H7 (cell line): ENCODE results near the gene UBE2G1. TPM values are rescaled to one million over a fixed set of nuclear protein-coding genes. Genes with fewer than 3 reads are reported as not detected.

Source experiments
- DNase-seq: peaks from one replicate; pipeline ENCODE4 v3.0.0; 2012
- H3K27me3 ChIP-seq: 2 replicates; pipeline ENCODE4 v1.6.0; 2011; ENCODE audit warnings: mild to moderate bottlenecking, low read length; ENCODE audit not compliant: control insufficient read depth, insufficient read depth
- H3K36me3 ChIP-seq: replicated peaks from 2 replicates; pipeline ENCODE4 v1.5.1; 2011; ENCODE audit warnings: low read length; ENCODE audit not compliant: control insufficient read depth, insufficient read depth
- H3K4me3 ChIP-seq: 2 replicates; pipeline ENCODE4 v1.5.1; 2011; ENCODE audit warnings: low read depth, mild to moderate bottlenecking, control low read depth, low read length, moderate library complexity; ENCODE audit not compliant: insufficient read depth
- total RNA-seq: library from RNA; depleted of rRNA; stranded (reverse); fragments of >200 nt; shearing (Covaris generic); gene quantifications from 2 replicates; pipeline ENCODE4 v1.2.3, GENCODE V29; 2014

UBE2G1 gene
- total RNA-seq, 1 experiment from 2014 or later = 99.9 TPM

DNA sequence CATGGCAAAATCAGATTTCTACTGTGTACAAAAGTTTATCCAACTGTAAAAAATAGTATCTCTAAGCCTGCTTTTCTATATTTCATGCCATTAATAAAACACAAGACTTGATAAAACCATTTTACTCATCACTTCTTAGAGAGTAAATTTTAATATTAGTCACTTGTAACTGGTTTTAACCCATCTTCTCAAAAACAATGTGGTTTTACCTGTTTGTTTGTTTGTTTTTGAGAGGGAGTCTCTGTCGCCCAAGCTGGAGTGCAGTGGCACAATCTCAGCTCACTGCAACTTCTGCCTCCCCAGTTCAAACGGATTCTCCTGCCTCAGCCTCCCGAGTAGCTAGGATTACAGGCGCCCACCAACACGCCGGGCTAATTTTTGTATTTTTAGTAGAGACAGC lies 32.1 kb downstream of the UBE2G1 start:
- Histone ChIP-seq H3K27me3 (no peaks in the 10 kb centered on the region), H3K4me3 (no peak overlapping the region), H3K36me3 (no peaks in the 10 kb centered on the region)
- no peak for DNase-seq

DNA sequence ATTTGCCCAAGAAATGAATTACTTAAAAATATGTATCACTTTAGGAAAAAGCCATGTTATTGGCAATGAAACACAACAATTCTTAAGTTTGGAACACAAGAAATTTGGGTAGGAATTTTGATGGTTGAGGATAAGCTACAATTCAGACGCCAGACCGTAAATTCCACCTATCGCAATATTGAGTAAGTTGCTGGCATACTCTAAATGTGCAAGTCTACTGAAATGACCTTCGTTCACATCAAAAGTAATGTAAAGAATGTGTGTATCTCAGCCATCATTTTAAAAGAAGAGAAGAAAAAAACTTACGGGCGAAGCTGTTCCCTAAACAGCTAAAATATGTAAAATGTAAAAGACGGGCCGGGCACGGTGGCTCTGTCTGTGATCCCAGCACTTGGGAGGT lies 33.4 kb downstream of the UBE2G1 start:
- Histone ChIP-seq H3K4me3 (no peak overlapping the region), H3K27me3 (no peaks in the 10 kb centered on the region), H3K36me3 (no peaks in the 10 kb centered on the region)
- no peak for DNase-seq

DNA sequence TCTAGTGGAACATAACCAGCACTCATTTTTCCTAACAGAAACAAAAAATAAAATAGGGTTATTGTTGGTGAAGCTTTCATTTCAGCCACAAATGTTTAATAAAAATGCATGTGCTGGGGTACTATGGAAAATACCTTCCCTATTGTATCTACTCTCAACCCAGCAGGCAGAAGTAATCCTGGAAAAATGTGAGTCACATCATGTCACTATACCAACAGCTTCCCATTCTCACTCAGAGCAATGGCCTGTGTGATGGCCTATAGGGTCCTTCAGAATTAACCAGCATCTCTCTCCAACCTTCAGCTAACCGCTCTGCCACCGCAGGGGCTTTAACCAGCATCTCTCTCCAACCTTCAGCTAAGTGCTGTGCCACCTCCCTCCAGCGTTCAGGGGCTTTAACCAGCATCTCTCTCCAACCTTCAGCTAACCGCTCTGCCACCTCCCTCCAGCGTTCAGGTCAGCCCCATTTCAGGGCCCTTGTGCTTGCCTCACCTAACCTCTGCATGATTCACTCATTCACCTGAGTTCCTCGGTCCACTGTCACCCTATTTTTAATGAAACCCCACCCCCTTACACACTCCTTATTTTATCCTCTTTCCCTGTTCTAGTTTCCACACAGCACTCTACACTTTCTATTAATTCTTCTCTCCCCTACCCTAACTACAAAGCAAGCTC lies 34.0 kb downstream of the UBE2G1 start:
- Histone ChIP-seq H3K4me3 (no peak overlapping the region), H3K36me3 (no peaks in the 10 kb centered on the region; the same call in 1 of the 2 replicates)
- DNase-seq = no peak

DNA sequence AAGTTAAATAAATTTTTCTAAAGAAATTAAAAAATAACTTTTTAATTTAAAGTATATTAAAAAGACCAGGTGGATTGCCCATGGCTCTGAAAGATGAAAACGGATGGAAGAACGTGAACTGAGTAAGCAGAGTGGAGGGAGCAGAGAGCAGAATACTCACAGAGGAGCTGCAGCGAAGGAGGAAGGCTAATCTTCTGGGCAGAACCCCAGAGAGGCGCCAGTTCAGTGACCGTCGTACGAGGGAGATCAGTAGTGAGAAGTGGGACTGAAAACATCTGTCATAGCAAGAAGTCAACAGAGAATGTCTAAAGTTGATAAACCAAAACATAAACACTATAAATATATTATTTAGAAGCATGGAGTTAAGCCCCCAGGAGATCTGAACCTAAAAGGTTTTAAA lies 34.9 kb downstream of the UBE2G1 start:
- H3K27me3 ChIP-seq = no peaks in the 10 kb centered on the region
- H3K4me3 ChIP-seq = no peak overlapping the region
- DNase-seq = no peak
- no peaks in the 10 kb centered on the region; the same call in 1 of the 2 replicates for H3K36me3 ChIP-seq

More for the DNA sequence above, 34.0 kb downstream of the UBE2G1 start:
- H3K27me3 ChIP-seq = no peaks in the 10 kb centered on the region

DNA sequence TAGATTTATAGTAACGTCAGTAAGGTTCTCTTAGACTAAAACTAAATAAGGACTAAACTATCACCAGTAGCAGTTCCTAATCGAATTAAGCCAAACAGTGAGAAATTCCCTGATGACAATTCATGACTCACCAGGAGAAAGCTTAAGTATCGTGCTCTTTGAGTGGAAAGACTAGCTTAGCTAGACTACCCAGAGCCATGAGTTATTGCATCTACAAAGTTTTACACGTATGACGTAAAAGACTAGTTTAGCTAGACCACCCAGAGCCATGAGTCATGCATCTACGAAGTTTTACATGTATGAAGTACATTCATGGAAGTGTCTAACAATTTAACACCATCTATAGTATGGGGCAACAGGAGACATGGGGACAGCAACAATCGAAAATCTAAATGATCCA lies 36.6 kb downstream of the UBE2G1 start:
- no peak overlapping the region for H3K4me3 ChIP-seq
- H3K27me3 ChIP-seq = no peaks in the 10 kb centered on the region
- H3K36me3 ChIP-seq = no peaks in the 10 kb centered on the region; the same call in 1 of the 2 replicates
- no peak for DNase-seq

DNA sequence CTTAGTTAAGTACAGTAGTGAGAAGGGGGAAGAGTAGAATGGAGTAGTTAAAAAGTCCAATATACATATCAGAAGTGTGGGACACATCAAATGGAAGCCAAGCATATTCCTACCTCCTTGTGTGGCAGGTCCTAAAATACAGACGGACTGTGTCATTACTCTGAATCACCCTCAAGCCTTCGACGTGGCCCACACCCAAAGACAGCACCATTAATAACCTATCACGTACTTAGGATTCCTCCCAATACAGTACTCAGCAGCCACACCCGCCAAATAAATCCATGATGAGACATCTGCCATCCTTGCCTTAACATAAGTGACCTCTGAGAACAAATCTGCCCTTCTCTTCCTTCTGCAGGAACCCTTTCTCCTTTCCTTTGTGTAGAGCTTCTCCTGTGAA lies 38.9 kb downstream of the UBE2G1 start:
- no peaks in the 10 kb centered on the region; the same call in 1 of the 2 replicates for H3K36me3 ChIP-seq
- H3K4me3 ChIP-seq = no peak overlapping the region
- no peak for DNase-seq
- H3K27me3 ChIP-seq = no peaks in the 10 kb centered on the region

DNA sequence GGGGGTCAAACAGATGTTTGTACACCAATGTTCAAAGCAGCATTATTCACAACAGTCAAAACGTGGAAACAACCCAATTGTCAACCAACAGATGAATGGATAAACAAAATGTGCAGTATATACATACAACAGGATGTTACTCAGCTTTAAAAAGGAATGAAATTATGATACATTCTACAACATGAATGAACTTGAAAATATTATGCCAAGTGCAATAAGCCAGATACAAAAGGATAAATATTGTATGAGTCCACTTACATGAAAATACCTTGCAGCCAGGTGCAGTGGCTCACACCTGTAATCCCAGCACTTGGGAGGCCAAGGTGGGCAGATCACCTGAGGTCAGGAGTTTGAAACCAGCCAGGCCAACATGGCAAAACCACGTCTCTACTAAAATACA lies 39.9 kb downstream of the UBE2G1 start:
- no peak for DNase-seq
- no peak overlapping the region for H3K4me3 ChIP-seq
- H3K27me3 ChIP-seq = no peaks in the 10 kb centered on the region
- H3K36me3 ChIP-seq = no peaks in the 10 kb centered on the region; the same call in 1 of the 2 replicates

DNA sequence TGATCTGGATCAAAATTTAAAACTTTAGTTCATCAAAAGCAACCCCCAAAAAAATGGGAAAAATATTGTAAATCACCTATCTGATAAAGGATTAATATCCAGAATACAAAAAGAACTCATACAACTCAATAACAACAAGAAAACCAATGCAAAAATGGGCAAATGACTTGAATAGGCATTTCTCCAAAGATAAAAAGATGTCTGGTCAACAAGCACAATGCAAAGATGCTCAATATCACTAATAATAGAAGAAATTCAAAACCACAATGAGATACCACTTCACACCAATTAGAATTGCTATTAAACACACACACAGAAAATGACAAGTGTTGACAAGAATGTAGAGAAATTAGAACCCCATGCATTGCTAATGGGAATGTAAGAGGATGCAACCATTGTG lies 40.4 kb downstream of the UBE2G1 start:
- H3K27me3 ChIP-seq = no peaks in the 10 kb centered on the region
- H3K36me3 ChIP-seq = no peaks in the 10 kb centered on the region; the same call in 1 of the 2 replicates
- no peak overlapping the region for H3K4me3 ChIP-seq
- no peak for DNase-seq

DNA sequence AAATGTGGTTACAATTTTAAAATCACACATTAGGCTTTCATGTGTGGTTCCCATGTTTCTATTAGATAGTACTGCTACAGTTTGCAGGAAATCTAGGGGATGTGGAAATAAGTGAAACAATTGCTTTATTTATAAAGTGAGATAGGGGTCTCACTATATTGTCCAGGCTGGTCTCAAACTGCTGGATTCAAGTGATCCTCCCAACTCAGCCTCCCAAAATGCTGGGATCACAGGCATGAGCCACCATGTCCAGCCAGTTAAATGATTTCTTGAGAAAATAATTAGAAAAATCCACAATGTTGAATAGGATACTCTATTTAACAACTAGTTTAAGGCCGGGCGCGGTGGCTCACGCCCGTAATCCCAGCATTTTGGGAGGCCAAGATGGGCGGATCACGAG lies 42.0 kb downstream of the UBE2G1 start:
- DNase-seq = no peak
- no peak overlapping the region for H3K4me3 ChIP-seq

DNA sequence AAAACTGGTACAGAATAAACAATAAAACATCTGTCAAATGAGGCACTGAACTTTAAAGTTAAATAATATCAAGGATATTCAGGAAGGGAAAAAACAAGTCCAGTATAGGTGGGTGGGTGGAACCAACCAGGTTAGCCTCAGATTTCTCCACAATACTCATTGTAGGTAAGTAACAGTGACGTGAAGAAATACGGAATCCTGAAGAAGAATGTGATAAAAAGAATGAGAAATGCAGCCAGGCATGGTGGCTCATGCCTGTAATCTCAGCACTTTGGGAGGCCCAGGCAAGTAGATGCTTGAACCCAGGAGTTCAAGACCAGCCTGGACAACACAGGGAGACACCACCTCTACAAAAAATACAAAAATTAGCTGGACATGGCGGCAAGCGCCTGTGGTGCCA lies 47.3 kb downstream of the UBE2G1 start:
- no peaks in the 10 kb centered on the region for H3K27me3 ChIP-seq
- H3K36me3 ChIP-seq = no peaks in the 10 kb centered on the region
- no peak overlapping the region for H3K4me3 ChIP-seq
- DNase-seq = no peak

More for the DNA sequence above, 42.0 kb downstream of the UBE2G1 start:
- no peaks in the 10 kb centered on the region for H3K27me3 ChIP-seq
- no peaks in the 10 kb centered on the region; the same call in 1 of the 2 replicates for H3K36me3 ChIP-seq

DNA sequence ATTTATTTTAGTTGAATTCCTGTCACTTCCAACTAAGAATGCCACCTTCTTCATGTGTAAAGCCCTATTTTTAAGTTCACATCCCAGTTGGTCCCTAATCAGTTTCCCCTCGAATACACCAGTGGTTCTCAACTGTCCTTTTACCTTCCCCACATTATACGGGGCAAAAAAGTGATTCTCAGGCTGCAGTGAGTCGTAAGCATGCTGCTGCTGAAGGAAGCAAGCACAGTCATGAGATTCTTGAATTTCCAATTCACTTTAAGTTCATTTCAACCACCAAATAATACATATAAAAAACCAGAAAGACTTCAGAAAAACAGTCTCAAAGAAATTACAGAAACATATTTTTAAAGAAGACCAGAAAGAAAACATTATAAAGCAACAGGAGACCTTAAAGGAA lies 47.9 kb downstream of the UBE2G1 start:
- Histone ChIP-seq H3K27me3 (no peaks in the 10 kb centered on the region), H3K36me3 (no peaks in the 10 kb centered on the region), H3K4me3 (no peak overlapping the region)
- DNase-seq = no peak

DNA sequence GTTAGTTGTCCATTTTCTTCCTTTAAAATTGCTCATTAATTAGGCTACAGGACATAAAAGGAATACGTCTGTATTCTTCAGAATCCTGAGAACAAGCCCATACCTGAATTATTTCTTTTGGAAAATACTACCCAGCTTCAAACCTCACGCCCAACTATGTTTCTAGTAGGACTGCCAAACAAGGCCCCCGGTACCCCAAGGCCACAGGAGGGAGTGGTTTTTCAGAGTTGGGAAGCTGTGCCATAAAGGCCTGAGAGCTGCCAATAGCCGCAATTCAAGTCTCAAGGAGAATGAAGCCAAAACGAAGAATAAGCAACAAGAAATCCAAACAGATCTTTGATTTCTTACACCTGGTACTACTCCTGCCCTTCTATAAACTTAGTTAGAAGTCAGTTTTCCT lies 48.3 kb downstream of the UBE2G1 start:
- H3K27me3 ChIP-seq = no peaks in the 10 kb centered on the region
- DNase-seq = peak; percentile 42
- no peak overlapping the region for H3K4me3 ChIP-seq
- H3K36me3 ChIP-seq = no peaks in the 10 kb centered on the region

DNA sequence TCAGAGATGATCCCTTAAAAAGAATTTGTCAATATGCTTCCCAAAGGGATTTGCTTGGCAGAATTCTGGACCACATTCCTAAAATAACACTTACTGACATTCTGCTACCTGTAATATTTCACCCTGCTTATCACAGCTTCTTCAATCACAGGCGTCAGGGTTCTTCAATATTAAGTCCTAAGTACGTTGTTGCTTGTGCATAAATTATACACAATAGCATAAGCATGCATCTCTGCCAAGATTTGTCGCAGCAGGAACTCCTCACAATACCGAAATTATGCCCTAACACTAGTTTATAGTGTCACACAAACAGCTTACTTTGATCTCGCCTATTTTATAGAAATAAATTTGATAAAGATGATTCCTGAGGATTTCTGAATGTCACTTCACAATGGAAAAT lies 48.9 kb downstream of the UBE2G1 start:
- Histone ChIP-seq H3K4me3 (no peak overlapping the region), H3K27me3 (no peaks in the 10 kb centered on the region), H3K36me3 (no peaks in the 10 kb centered on the region)
- DNase-seq = no peak

DNA sequence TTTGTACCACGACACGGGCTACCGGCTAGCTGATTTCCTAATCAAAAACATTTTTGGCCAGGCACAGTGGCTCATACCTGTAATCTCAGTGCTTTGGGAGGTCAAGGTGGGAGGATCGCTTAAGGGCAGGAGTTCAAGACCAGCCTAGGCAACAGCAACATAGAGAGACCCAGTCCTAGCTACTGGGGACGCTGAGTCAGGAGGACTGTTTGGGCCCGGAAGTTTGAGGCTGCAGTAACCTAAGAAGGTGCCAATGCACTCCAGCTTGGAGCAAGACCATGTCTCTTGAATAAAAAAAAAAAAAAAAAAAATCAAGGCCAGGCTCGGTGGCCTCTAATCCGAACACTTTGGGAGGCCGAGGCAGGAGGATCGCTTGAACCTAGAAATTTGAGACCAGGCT lies 49.8 kb downstream of the UBE2G1 start:
- Histone ChIP-seq H3K4me3 (no peak overlapping the region), H3K27me3 (no peaks in the 10 kb centered on the region), H3K36me3 (no peaks in the 10 kb centered on the region)
- no peak for DNase-seq

DNA sequence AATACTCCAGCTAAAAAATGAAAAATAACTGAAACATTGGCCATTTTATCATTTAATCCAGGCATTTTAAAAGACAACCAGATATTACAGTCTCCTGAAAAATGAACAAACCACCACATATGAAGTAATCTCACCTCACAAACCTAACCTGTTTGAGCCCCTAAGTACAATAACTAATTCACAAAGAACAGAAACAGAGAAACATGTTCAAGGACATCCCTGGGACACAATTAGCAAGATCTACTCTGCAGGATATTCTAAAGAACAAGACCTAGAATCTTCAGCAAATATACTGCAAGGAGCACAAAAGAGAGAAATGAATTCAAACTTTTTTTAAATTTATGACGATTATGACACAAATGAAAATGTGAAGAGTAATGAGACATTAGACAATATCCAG lies 51.9 kb downstream of the UBE2G1 start:
- no peaks in the 10 kb centered on the region for H3K27me3 ChIP-seq
- no peak for DNase-seq
- H3K36me3 ChIP-seq = no peaks in the 10 kb centered on the region
- no peak overlapping the region for H3K4me3 ChIP-seq

DNA sequence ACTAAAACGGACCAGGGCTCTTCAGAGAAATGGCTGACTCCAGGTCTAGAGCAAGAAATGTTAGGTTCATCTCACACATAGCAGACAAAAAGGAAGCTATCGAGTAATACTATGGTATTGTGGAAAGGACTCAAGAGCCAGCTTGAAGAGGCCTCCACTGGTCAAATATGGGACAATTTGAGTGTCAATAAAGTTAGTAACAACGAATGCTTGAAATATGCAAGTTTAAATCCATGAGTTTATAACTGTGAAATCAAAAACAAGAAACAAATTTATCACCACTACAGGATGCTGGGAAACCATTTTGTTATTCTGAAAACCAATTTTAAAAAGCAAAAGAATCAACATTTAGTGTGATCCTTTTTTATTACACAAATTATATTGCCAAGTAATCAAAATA lies 52.3 kb downstream of the UBE2G1 start:
- no peaks in the 10 kb centered on the region; the same call in 1 of the 2 replicates for H3K36me3 ChIP-seq
- no peaks in the 10 kb centered on the region for H3K27me3 ChIP-seq
- DNase-seq = no peak
- no peak overlapping the region for H3K4me3 ChIP-seq
